ES-I3 (cell line): ENCODE measurements around the gene KSR1.

Experiments
- H3K36me3 ChIP-seq: 2 replicates; pipeline ENCODE4 v1.6.1; 2013; ENCODE audit warnings: mild to moderate bottlenecking, low read length, control low read depth, moderate library complexity; ENCODE audit not compliant: insufficient read depth
- H3K4me1 ChIP-seq: 2 replicates; pipeline ENCODE4 v1.6.1; 2013; ENCODE audit warnings: mild to moderate bottlenecking, control low read depth, low read length; ENCODE audit not compliant: insufficient read depth
- H3K9ac ChIP-seq: 2 replicates; pipeline ENCODE4 v1.6.1; 2013; ENCODE audit warnings: low read depth, mild to moderate bottlenecking, low read length, moderate library complexity
- H3K9me3 ChIP-seq: 2 replicates; pipeline ENCODE4 v1.6.1; 2013; ENCODE audit warnings: mild to moderate bottlenecking, low read length, moderate library complexity; ENCODE audit not compliant: control insufficient read depth, insufficient read depth

Gene KSR1

GRCh38 chr17:27549251-27549893 lies 93.1 kb downstream of the KSR1 start:
- H3K4me1 ChIP-seq = peaks cover 38% of the 10 kb centered on the region; the same call in 1 of the 2 replicates
- H3K36me3 ChIP-seq = peaks cover 5% of the 10 kb centered on the region; the same call in 1 of the 2 replicates
- H3K9me3 ChIP-seq = no peaks in the 10 kb centered on the region
- H3K9ac ChIP-seq = no peak overlapping the region

- peaks cover 8% of the 10 kb centered on the region for H3K36me3 ChIP-seq
- H3K9me3 ChIP-seq = no peaks in the 10 kb centered on the region
- H3K9ac ChIP-seq = no peak overlapping the region
- H3K4me1 ChIP-seq = peaks cover 36% of the 10 kb centered on the region; the same call in 1 of the 2 replicates
Observed at GRCh38 chr17:27550291-27550930, 94.2 kb downstream of the KSR1 start.

GRCh38 chr17:27550974-27551505 lies 94.8 kb downstream of the KSR1 start:
- H3K9me3 ChIP-seq = no peaks in the 10 kb centered on the region
- peaks cover 31% of the 10 kb centered on the region; the same call in 1 of the 2 replicates for H3K4me1 ChIP-seq
- H3K36me3 ChIP-seq = peaks cover 8% of the 10 kb centered on the region
- H3K9ac ChIP-seq = no peak overlapping the region

- H3K36me3 ChIP-seq = peaks cover 8% of the 10 kb centered on the region
- peaks cover 24% of the 10 kb centered on the region; the same call in 1 of the 2 replicates for H3K4me1 ChIP-seq
- H3K9ac ChIP-seq = no peak overlapping the region; the same call in 1 of the 2 replicates
- H3K9me3 ChIP-seq = no peaks in the 10 kb centered on the region
Observed at GRCh38 chr17:27551701-27552248, 95.5 kb downstream of the KSR1 start.

GRCh38 chr17:27552276-27552732 lies 96.1 kb downstream of the KSR1 start:
- Histone ChIP-seq H3K9me3 (no peaks in the 10 kb centered on the region), H3K36me3 (peaks cover 8% of the 10 kb centered on the region), H3K9ac (no peak overlapping the region; the same call in 1 of the 2 replicates), H3K4me1 (peaks cover 22% of the 10 kb centered on the region; the same call in 1 of the 2 replicates)

- Histone ChIP-seq H3K4me1 (peaks cover 22% of the 10 kb centered on the region; the same call in 1 of the 2 replicates), H3K36me3 (peaks cover 8% of the 10 kb centered on the region), H3K9ac (no peak overlapping the region)
Observed at GRCh38 chr17:27553019-27553511, 96.8 kb downstream of the KSR1 start.

GRCh38 chr17:27554152-27554551 lies 97.9 kb downstream of the KSR1 start:
- Histone ChIP-seq H3K9me3 (no peaks in the 10 kb centered on the region), H3K4me1 (peaks cover 22% of the 10 kb centered on the region; the same call in 1 of the 2 replicates), H3K36me3 (peaks cover 8% of the 10 kb centered on the region), H3K9ac (no peak overlapping the region)

More at GRCh38 chr17:27553019-27553511, 96.8 kb downstream of the KSR1 start:
- H3K9me3 ChIP-seq = no peaks in the 10 kb centered on the region

GRCh38 chr17:27554911-27555310 lies 98.7 kb downstream of the KSR1 start:
- peaks cover 22% of the 10 kb centered on the region; the same call in 1 of the 2 replicates for H3K4me1 ChIP-seq
- H3K36me3 ChIP-seq = peaks cover 8% of the 10 kb centered on the region
- no peaks in the 10 kb centered on the region for H3K9me3 ChIP-seq

GRCh38 chr17:27555339-27555738 lies 99.1 kb downstream of the KSR1 start:
- Histone ChIP-seq H3K4me1 (peaks cover 22% of the 10 kb centered on the region; the same call in 1 of the 2 replicates), H3K9ac (no peak overlapping the region), H3K36me3 (peaks cover 8% of the 10 kb centered on the region), H3K9me3 (no peaks in the 10 kb centered on the region)

More at GRCh38 chr17:27554911-27555310, 98.7 kb downstream of the KSR1 start:
- H3K9ac ChIP-seq = no peak overlapping the region

- Histone ChIP-seq H3K9me3 (no peaks in the 10 kb centered on the region), H3K4me1 (no peaks in the 10 kb centered on the region), H3K9ac (no peak overlapping the region), H3K36me3 (peaks cover 11% of the 10 kb centered on the region)
Observed at GRCh38 chr17:27558341-27558740, 102.1 kb downstream of the KSR1 start.

GRCh38 chr17:27558842-27559505 lies 102.7 kb downstream of the KSR1 start:
- Histone ChIP-seq H3K4me1 (no peaks in the 10 kb centered on the region), H3K36me3 (peaks cover 10% of the 10 kb centered on the region), H3K9me3 (no peaks in the 10 kb centered on the region), H3K9ac (no peak overlapping the region)

- Histone ChIP-seq H3K9me3 (no peaks in the 10 kb centered on the region), H3K4me1 (no peaks in the 10 kb centered on the region), H3K36me3 (peaks cover 6% of the 10 kb centered on the region), H3K9ac (no peak overlapping the region)
Observed at GRCh38 chr17:27559506-27560481, 103.5 kb downstream of the KSR1 start.

GRCh38 chr17:27560668-27561067 lies 104.4 kb downstream of the KSR1 start:
- H3K4me1 ChIP-seq = no peaks in the 10 kb centered on the region
- peaks cover 3% of the 10 kb centered on the region; the same call in 1 of the 2 replicates for H3K36me3 ChIP-seq
- H3K9ac ChIP-seq = no peak overlapping the region
- no peaks in the 10 kb centered on the region for H3K9me3 ChIP-seq
